ENCODE results near the gene DCBLD1. TPM values are rescaled to one million over a fixed set of nuclear protein-coding genes. Genes with fewer than 3 reads are reported as not detected.

DCBLD1 gene
- total RNA-seq, 4 donors from 2014 or later, result 2.2 to 19.4 (median 10.7) TPM

DNA sequence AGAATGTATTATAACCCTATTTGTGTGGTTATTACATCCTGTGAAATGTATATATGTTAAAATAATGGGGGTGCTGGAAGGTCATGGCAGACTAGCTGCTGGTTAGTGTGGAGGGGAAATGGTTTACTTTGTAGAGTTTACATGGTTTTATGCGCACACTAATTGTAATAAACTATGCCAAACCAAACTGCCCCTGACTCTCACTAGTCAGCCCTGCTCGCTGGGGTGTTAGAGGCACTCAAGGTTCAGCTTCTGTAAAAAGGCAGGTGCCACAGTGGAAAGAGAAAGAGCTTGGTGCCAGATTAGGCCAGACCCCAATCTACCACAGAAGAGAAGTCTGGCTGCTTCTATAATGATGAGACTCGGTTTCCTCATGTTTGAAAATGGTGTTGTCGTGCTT lies 67.1 kb downstream of the DCBLD1 start:
- intact Hi-C loops (cut with DNase I; ENCODE audit: low total_unique reads) (no loop called here), in situ Hi-C loops (cut with MboI; ENCODE audit: low pct_ligation_motif_present in 1 of 4, low pct_unique_long_range_greater_than_20kb in 1 of 4, low sequenced_read_pairs in 3 of 4) (loop anchor here (5.0 to 25.0 kb wide), 5 partner anchors 92 to 212 kb away; no protein-coding TSS in a partner anchor)
- Histone ChIP-seq H3K36me3 (peaks cover 0 to 10% (median 0%) of the 10 kb centered on the region in 4 donors), H3K4me3 (no peak overlapping the region), H3K27me3 (no peaks in the 10 kb centered on the region), H3K27ac (no peak overlapping the region), H3K9me3 (no peaks in the 10 kb centered on the region), H3K4me1 (peaks cover 0 to 7% (median 0%) of the 10 kb centered on the region in 4 donors)
- TF ChIP-seq POLR2AphosphoS5 (IDR thresholded peaks at IDR 0.05), result no peak
- no peak for TF ChIP-seq POLR2A (IDR thresholded peaks at IDR 0.05)
- no peak for TF ChIP-seq EP300 (IDR thresholded peaks at IDR 0.05; ENCODE audit: low read depth)
- TF ChIP-seq, protein P1, sequence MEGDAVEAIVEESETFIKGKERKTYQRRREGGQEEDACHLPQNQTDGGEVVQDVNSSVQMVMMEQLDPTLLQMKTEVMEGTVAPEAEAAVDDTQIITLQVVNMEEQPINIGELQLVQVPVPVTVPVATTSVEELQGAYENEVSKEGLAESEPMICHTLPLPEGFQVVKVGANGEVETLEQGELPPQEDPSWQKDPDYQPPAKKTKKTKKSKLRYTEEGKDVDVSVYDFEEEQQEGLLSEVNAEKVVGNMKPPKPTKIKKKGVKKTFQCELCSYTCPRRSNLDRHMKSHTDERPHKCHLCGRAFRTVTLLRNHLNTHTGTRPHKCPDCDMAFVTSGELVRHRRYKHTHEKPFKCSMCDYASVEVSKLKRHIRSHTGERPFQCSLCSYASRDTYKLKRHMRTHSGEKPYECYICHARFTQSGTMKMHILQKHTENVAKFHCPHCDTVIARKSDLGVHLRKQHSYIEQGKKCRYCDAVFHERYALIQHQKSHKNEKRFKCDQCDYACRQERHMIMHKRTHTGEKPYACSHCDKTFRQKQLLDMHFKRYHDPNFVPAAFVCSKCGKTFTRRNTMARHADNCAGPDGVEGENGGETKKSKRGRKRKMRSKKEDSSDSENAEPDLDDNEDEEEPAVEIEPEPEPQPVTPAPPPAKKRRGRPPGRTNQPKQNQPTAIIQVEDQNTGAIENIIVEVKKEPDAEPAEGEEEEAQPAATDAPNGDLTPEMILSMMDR (IDR thresholded peaks at IDR 0.05), result no peak
- 77 to 83% methylated on average over 2 to 4 of the region's 4 CpGs for WGBS, 2 donors (ENCODE audit: low coverage in 1 of 2)
- no peak for DNase-seq

DNA sequence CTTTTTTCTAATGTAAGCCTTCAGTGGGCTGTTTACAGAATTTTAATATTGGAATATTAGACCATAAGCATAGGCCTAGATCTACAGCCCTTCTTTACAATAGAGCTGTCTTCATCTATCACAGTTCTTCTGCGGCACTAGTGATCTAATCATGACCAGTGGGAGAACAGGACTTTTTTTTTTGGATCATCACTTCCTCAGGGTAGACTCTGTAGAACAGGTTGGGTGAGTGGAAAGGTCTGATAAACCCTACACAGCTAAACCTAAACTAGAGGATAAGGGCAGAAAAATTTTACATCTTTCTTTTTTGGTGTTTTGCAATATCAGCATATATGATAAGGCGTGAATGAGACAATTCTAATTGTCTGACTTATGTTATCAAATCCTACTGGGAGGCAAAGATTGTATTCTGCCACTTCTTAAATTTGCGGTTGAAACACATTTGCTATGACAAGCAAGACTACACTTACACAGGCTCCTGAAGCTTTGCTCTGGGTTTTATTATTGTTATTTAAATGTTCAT lies 67.7 kb downstream of the DCBLD1 start:
- no peaks in the 10 kb centered on the region for H3K9me3 ChIP-seq
- no peak overlapping the region for H3K27ac ChIP-seq
- H3K36me3 ChIP-seq, result peaks cover 0 to 10% (median 0%) of the 10 kb centered on the region in 4 donors
- intact Hi-C loops (cut with DNase I; ENCODE audit: low total_unique reads), result no loop called here
- 93 to 94% methylated on average over 3 of the region's 3 CpGs for WGBS, 2 donors (ENCODE audit: low coverage in 1 of 2)
- DNase-seq, result no peak
- no peak for TF ChIP-seq POLR2AphosphoS5 (IDR thresholded peaks at IDR 0.05)
- TF ChIP-seq, protein P1 (IDR thresholded peaks at IDR 0.05), result no peak
- no peak for TF ChIP-seq POLR2A (IDR thresholded peaks at IDR 0.05)
- TF ChIP-seq EP300 (IDR thresholded peaks at IDR 0.05; ENCODE audit: low read depth), result no peak
- peaks cover 0 to 7% (median 0%) of the 10 kb centered on the region in 4 donors for H3K4me1 ChIP-seq
- in situ Hi-C loops (cut with MboI; ENCODE audit: low pct_ligation_motif_present in 1 of 4, low pct_unique_long_range_greater_than_20kb in 1 of 4, low sequenced_read_pairs in 3 of 4), result loop anchor here (5.0 to 25.0 kb wide), 5 partner anchors 93 to 213 kb away; no protein-coding TSS in a partner anchor
- H3K4me3 ChIP-seq, result no peak overlapping the region
- no peaks in the 10 kb centered on the region for H3K27me3 ChIP-seq

DNA sequence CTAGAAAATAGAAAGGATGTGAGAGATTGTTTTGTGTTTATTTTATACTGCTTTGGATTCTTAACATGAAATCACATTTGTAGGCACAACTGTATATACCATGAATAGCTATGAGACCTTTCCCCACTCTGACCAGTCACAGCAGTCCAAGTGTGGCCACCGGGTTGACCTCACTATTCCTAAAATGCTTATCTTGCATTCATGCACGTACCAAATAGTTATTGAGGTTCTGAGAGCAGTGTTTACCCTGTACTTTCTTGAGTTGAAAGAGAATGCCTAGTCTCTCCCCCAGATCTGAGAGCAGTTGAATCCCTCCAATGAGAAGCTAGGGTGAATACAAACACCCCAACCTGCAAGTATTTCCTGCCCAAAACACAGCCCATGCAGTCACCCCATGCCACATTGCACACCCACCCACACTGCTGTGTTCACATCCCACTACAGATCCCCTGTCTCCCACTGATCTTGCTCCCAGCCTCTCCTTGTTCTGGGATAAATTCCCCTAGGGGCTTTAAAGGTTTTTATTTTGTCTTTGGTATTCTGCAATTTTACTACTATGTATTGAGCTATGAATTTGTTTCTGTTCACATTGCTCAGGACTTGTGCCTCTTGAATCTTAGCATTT lies 68.3 kb downstream of the DCBLD1 start:
- H3K4me1 ChIP-seq, result peaks cover 0 to 7% (median under 1%) of the 10 kb centered on the region in 4 donors
- H3K27me3 ChIP-seq, result no peaks in the 10 kb centered on the region
- in situ Hi-C loops (cut with MboI; ENCODE audit: low pct_ligation_motif_present in 1 of 4, low pct_unique_long_range_greater_than_20kb in 1 of 4, low sequenced_read_pairs in 3 of 4) (loop anchor here (5.0 to 25.0 kb wide), 5 partner anchors 93 to 213 kb away; no protein-coding TSS in a partner anchor), intact Hi-C loops (cut with DNase I; ENCODE audit: low total_unique reads) (no loop called here)
- no peaks in the 10 kb centered on the region for H3K9me3 ChIP-seq
- H3K4me3 ChIP-seq, result no peak overlapping the region
- TF ChIP-seq POLR2AphosphoS5 (IDR thresholded peaks at IDR 0.05) (no peak), EP300 (IDR thresholded peaks at IDR 0.05; ENCODE audit: low read depth) (no peak), POLR2A (IDR thresholded peaks at IDR 0.05) (no peak)
- TF ChIP-seq, protein P1 (IDR thresholded peaks at IDR 0.05), result no peak
- no peak overlapping the region for H3K27ac ChIP-seq
- WGBS, 2 donors (ENCODE audit: low coverage in 1 of 2), result 80 to 85% methylated on average over 1 to 2 of the region's 2 CpGs
- H3K36me3 ChIP-seq, result peaks cover 0 to 10% (median 0%) of the 10 kb centered on the region in 4 donors
- no peak for DNase-seq

DNA sequence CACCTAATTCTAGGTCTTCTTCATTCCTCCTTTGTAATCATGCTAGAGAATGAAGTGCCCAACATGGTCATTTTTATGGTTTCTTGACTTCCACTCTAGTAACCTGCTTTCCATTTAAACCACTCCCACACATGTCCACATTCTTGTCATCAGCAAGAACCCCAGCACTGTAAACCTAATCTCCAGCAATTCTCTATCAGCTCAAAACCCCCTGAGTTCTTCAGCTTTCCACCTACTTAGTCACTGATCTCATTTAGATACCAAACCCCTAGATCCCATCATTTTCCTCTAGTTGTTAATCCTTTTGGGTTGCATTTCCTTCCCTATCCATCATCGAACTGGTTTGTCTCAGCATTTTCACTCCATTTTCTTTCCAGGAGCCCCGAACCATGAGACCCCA lies 70.1 kb downstream of the DCBLD1 start:
- Histone ChIP-seq H3K36me3 (peaks cover 0 to 5% (median 0%) of the 10 kb centered on the region in 4 donors), H3K4me3 (no peak overlapping the region), H3K27me3 (no peaks in the 10 kb centered on the region), H3K27ac (no peak overlapping the region), H3K4me1 (peaks cover 0 to 7% (median 3%) of the 10 kb centered on the region in 4 donors), H3K9me3 (no peaks in the 10 kb centered on the region)
- in situ Hi-C loops (cut with MboI; ENCODE audit: low pct_ligation_motif_present in 1 of 4, low pct_unique_long_range_greater_than_20kb in 1 of 4, low sequenced_read_pairs in 3 of 4) (loop anchor here (5.0 to 25.0 kb wide), 5 partner anchors 95 to 215 kb away; no protein-coding TSS in a partner anchor), intact Hi-C loops (cut with DNase I; ENCODE audit: low total_unique reads) (no loop called here)
- no peak for DNase-seq
- WGBS, 2 donors (ENCODE audit: low coverage in 1 of 2), result 61 to 87% methylated on average over 2 of the region's 2 CpGs
- no peak for TF ChIP-seq POLR2AphosphoS5 (IDR thresholded peaks at IDR 0.05)
- TF ChIP-seq POLR2A (IDR thresholded peaks at IDR 0.05), result no peak
- TF ChIP-seq, protein P1 (IDR thresholded peaks at IDR 0.05), result no peak
- no peak for TF ChIP-seq EP300 (IDR thresholded peaks at IDR 0.05; ENCODE audit: low read depth)
